ENCODE measurements around the gene HLA-DRB1. TPM values are rescaled to one million over a fixed set of nuclear protein-coding genes. Genes with fewer than 3 reads are reported as not detected.

HLA-DRB1 gene
- total RNA-seq, 3 donors from 2014 or later, result 26.9 to 169 (median 89.6) TPM

DNA sequence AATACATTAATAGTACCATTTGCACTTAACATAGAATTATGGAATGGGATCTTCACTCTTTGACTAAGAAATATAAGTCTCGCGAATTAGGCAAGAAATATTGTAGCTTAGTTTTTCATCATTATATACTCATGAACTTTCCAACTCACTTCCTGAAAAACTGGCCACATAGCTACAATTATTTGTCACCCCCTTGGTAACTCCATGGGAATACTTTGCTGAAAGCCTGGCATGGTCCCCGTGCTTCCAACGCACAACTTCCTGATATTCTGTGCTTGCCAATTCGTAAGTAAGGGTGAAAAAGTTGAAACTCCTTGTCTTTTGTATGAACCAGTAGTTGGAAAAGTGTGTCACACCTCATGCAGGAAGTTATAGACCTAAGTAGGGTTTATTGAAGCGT, 23.8 kb upstream of the HLA-DRB1 start:
- TF ChIP-seq, protein P1, sequence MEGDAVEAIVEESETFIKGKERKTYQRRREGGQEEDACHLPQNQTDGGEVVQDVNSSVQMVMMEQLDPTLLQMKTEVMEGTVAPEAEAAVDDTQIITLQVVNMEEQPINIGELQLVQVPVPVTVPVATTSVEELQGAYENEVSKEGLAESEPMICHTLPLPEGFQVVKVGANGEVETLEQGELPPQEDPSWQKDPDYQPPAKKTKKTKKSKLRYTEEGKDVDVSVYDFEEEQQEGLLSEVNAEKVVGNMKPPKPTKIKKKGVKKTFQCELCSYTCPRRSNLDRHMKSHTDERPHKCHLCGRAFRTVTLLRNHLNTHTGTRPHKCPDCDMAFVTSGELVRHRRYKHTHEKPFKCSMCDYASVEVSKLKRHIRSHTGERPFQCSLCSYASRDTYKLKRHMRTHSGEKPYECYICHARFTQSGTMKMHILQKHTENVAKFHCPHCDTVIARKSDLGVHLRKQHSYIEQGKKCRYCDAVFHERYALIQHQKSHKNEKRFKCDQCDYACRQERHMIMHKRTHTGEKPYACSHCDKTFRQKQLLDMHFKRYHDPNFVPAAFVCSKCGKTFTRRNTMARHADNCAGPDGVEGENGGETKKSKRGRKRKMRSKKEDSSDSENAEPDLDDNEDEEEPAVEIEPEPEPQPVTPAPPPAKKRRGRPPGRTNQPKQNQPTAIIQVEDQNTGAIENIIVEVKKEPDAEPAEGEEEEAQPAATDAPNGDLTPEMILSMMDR (IDR thresholded peaks at IDR 0.05), result no peak
- Histone ChIP-seq H3K9me3 (no peaks in the 10 kb centered on the region), H3K4me3 (no peak overlapping the region), H3K36me3 (ENCODE audit: low read depth) (no peaks in the 10 kb centered on the region), H3K4me1 (ENCODE audit: low read depth) (no peaks in the 10 kb centered on the region)
- no peak for ATAC-seq
- no peak for DNase-seq
- intact Hi-C loops (cut with DNase I, micrococcal nuclease), result no loop called here

DNA sequence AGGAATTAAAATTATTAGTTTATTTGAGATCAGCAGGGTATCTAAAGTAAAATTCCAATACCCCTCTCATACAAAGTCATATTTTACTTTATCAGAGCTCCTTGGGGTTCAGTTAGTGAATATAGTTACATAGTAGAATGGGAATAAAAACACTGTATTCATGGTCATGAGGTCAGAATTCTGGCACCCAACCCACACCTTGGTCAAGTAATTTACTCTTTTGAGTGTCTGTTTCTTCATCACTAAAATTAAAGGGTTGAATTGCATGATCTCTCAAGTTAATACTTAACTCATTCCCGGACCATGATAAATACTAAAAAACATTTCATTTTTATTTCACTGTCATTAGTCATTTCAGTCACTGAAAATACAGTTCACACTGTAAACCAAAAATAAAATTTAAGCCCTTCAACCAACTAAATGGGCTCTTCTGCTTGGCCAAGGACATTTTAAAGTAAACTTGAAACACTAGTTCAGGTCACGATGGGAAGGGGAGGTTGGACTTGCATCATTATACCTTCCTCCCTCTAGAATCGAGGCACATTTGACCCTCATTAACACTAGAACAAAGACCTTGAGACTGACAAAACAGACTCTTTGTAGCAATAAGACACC, 21.1 kb upstream of the HLA-DRB1 start:
- intact Hi-C loops (cut with DNase I, micrococcal nuclease), result no loop called here
- Histone ChIP-seq H3K9me3 (no peaks in the 10 kb centered on the region), H3K4me1 (ENCODE audit: low read depth) (no peaks in the 10 kb centered on the region), H3K4me3 (no peak overlapping the region), H3K36me3 (ENCODE audit: low read depth) (no peaks in the 10 kb centered on the region)
- ATAC-seq (no peak), DNase-seq (no peak)
- TF ChIP-seq, protein P1 (IDR thresholded peaks at IDR 0.05), result no peak

GRCh38 chr6:32609731-32610640, 20.3 kb upstream of the HLA-DRB1 start:
- intact Hi-C loops (cut with DNase I, micrococcal nuclease), result no loop called here
- DNase-seq, result peak in 1 of 3 donors; percentile 35
- Histone ChIP-seq H3K36me3 (ENCODE audit: low read depth) (no peaks in the 10 kb centered on the region), H3K4me1 (ENCODE audit: low read depth) (no peaks in the 10 kb centered on the region), H3K9me3 (no peaks in the 10 kb centered on the region), H3K4me3 (no peak overlapping the region)
- TF ChIP-seq, protein P1 (IDR thresholded peaks at IDR 0.05), result no peak
- peak; percentile 100 for ATAC-seq

DNA sequence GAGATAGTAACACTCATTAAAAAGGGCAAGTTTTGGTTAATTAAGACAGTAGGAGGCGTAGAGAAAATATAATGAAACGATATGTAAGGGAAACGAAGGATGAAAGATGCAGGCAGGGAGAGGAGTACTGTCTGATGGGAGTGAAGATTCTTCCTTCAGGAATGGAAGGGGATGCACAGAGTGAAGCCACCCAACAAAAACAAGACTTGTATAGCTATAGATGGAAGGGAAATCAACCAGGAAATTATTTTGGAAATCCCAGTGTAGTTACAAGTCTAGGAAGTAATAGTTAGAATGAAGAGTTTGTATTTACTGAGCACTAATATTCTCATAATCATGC, 19.7 kb upstream of the HLA-DRB1 start:
- no peaks in the 10 kb centered on the region for H3K36me3 ChIP-seq (ENCODE audit: low read depth)
- H3K9me3 ChIP-seq, result no peaks in the 10 kb centered on the region
- ATAC-seq, result no peak
- DNase-seq, result no peak
- H3K4me3 ChIP-seq, result no peak overlapping the region
- TF ChIP-seq, protein P1 (IDR thresholded peaks at IDR 0.05), result no peak
- H3K4me1 ChIP-seq (ENCODE audit: low read depth), result no peaks in the 10 kb centered on the region
- intact Hi-C loops (cut with DNase I, micrococcal nuclease), result no loop called here

DNA sequence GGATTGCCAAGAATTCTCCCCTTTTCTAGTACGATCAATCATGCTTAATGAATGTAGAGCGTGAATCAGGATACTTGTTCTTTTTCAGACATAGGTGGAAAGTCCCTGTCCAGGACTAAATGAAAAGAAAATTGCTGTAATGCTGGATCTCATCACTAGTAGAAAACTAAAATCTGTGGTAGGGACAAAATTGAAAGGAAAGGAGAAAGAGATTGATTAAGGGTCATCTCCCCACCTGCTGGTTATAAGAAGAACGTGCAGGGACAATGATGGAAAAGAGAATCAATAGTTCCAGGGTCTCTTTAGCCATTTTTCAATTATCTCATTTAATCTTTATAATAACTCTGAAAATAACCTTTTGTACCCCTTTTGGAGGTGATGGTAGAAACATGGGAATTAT, 18.7 kb upstream of the HLA-DRB1 start:
- ATAC-seq (no peak), DNase-seq (no peak)
- TF ChIP-seq, protein P1 (IDR thresholded peaks at IDR 0.05), result no peak
- Histone ChIP-seq H3K9me3 (no peaks in the 10 kb centered on the region), H3K4me3 (no peak overlapping the region), H3K36me3 (ENCODE audit: low read depth) (no peaks in the 10 kb centered on the region), H3K4me1 (ENCODE audit: low read depth) (no peaks in the 10 kb centered on the region)
- intact Hi-C loops (cut with DNase I, micrococcal nuclease), result no loop called here
